Measurements from ENCODE around the gene CENPB.
A peak's percentile ranks its signal among the peaks of the same experiment; 100 is the strongest.
"Not testable (repeated sequence)": the region's sequence is repeated elsewhere in the genome, so short reads cannot be mapped to it uniquely, and the experiment has no call there.

CENPB gene
- total RNA-seq: 19.7 to 117 (median 69.8) reads per million in 18 experiments

- DNase-seq: peak; percentile 90 to 93
Measured at GRCh38 chr20:3786665-3787323, at the start of gene CENPB. Gene CENPB, minus strand, starts transcription at chr20:3786740. Its CDS starts 257 bp downstream, at chr20:3786483.

- DNase-seq: no peak
Measured at GRCh38 chr20:3836132-3836531, 49.6 kb upstream of the CENPB start.

DNA sequence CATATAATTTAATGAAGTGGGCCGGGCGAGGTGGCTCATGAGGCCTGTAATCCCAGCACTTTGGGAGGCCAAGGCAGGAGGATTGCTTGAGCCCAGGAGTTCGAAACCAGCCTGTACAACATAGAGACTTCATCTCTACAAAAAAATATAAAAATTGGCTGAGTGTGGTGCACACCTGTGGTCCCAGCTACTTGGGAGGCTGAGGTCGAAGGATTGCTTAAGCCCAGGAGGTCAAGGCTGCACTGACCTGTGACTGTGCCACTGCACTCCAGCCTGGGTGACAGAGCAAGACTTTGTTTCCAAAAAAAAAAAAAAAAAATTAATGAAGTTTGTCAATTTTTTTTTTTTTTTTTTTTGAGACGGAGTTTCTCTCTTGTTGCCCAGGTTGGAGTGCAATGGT is 43.4 kb upstream of the CENPB start:
- not testable (repeated sequence) for DNase-seq

- DNase-seq: no peak
Measured at GRCh38 chr20:3828798-3829197, 42.3 kb upstream of the CENPB start.

GRCh38 chr20:3826420-3826819 is 39.9 kb upstream of the CENPB start:
- no peak for DNase-seq

DNA sequence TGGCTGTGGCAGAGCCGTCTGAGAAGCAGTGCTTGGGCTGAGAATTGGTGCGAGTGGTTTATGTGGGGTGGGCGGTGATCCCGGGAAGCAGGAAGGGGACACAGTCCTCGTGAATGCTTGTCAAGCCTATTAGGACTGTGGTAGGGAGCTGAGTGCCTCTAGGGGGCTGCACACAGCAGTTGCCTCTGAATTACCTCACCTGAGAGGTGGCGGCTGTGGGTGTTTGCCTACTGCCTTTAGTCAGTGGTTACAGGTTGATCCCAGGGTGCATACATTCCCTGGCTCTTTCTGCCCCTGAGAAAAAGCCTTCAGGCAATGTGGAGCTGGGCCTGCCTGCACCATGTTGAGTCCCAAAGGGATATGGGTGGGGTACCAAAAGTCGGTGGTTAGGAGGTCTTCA is 39.0 kb upstream of the CENPB start:
- DNase-seq: no peak

- no peak for DNase-seq
Measured at GRCh38 chr20:3823881-3824280, 37.3 kb upstream of the CENPB start.

DNA sequence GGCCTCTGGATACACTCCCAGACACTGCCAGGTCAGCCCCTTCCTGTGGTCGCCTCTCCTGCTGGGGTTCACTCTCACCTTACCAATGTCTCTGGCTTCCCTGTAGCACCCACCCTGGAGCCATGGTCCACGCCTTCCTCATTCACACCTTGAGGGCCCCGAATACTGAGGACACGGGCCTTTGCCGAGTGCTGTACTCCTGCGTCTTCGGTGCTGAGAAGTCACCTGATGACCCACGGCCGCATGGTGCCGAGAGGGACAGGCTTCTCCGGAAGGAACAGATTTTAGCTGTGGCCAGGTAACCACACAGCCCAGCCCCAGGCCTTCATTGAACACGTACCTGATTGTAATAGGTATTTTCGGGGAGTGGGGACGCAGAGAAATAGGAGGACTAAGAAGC is 35.5 kb upstream of the CENPB start:
- DNase-seq: no peak

DNA sequence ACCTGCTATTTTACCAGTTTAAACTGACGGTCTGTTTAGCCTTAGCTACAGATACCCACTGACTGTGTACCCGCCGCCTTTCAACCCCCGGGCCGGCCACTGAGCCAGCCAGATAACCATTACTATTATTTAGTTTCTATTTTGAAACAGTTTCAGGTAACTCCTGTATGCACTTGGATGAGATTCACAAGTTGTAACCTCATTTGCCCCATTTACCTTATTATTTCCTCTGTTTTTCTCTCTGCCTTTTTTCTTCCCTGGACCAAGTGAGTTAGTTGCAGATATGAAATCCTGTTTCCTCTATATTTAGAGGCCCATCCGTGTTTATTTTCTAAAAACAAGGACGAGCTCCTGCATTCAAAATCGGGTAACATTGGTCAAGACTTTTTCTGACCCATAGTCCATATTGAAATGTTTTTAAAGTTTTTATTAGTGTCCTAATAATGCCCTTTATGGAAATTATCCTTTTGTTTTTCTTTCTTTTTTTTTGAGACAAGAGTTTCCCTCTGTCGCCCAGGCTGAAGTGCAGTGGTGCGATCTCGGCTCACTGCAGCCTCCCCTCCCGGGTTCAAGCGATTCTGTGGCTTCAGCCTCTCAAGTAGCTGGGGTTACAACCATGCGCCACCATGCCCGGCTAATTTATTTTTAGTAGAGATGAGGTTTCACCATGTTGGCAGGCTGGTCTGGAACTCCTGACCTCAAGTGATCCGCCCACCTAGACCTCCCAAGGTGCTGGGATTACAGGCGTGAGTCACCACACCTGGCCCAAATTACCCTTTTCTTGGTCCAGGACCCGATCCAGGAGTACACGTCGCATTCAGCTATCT is 34.6 kb upstream of the CENPB start:
- no peak for DNase-seq

GRCh38 chr20:3820048-3820900 is 33.7 kb upstream of the CENPB start, which contains the start of gene AP5S1:
Gene AP5S1, plus strand, starts transcription at chr20:3820547. Its CDS starts 1,571 bp downstream, at chr20:3822118.
- peak; percentile 97 for DNase-seq

DNA sequence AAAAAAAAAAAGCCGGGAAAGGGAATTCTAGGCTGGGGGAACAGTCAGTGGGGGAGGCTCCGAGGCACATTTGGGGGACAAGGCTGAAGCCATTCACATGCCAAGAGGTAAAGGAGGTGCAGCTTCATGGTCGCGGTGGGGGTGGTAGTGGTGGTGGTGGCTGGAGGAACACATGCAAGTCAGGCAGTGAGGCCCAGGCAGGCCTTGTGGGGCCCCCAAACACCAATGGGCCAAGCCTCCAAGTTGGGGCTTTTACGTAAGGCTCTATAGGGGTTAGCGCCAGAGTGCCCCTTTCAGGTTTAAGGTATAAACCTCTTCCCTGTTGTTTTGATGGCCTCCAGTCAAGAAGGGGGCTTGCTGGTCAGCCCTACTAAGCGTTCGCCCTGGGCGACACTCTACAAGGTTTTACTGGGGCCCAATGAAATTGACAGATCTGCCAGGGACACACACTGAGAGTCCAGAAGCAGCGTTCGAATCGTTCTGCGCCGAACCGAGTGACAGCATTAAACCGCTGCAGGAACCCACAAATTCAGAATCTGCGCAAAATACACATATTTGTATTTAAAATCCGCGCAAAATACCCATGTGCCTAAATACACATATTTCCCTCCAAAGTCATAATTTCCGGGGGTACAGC is 33.0 kb upstream of the CENPB start:
- no peak for DNase-seq

- peak; percentile 79 to 83 for DNase-seq
Measured at GRCh38 chr20:3818155-3819151, 31.9 kb upstream of the CENPB start.

DNA sequence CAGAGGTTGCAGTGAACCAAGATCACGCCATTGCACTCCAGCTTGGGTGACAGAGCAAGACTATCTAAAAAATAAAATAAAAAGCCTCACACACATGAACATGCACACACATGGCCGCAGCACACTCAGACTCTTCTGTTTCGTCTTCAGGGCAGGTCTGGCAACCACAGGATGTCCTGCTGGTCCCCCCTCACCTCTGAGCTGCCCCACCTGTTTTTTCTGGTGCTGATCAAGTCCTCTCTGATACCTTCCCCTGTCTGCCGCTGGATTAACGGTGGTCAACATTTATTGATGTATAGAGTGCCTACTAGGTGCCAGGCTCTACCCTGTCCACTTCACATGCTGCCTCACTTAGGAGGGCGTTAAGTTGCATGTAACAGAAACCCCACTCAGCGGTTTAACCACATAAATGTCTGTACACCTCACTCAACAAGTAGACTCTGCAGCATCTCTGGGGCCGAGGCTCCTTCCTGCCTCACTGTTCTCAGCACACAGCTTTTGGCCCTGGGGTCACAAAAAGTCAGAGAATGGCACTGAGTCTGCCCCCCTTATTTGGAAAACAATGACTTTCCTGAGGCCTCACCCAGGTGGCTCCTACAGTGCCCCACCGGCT is 29.3 kb upstream of the CENPB start:
- no peak for DNase-seq

GRCh38 chr20:3814928-3815495 is 28.5 kb upstream of the CENPB start:
- no peak for DNase-seq

- DNase-seq: no peak
Measured at GRCh38 chr20:3813848-3814581, 27.5 kb upstream of the CENPB start.

DNA sequence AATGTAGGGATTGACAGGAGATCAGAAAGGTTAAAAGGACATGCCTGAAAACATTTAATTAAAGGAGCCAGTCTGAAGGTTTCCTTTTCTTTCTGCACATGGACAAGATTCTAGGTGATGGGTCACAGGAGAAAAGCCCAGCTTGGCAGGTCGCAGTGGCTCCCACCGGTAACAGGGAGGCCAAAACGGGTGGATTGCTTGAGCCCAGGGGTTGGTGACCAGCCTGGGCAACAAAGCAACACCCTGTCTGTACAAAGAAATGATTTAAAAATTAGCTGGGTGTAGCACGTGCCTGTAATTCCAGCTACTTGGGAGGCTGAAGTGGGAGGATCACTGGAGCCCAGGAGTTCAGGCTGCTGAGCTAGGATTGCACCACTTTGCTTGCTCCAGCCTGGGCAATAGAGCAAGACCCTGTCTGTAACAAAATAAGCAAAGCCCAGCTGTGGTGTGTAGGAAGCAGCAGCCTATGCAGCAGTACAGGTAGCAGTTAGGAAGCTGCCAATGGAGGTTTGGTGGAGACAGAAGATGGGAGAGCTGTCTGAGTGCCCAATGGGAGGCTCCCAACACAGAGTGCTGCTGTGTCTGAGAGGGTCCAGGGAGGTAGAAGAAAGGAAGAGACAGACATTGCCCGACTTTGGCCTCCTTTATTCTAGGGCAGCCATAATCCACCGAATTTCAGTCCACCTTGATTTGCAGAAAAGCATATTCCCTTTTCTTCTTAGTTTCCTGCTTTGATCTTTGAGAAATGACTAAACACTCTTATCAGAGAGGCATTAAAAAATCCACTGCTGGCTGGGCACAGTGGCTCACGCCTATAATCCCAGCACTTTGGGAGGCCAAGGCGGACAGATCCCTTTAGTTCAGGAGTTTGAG is 26.7 kb upstream of the CENPB start:
- DNase-seq: no peak

GRCh38 chr20:3812259-3812681 is 25.7 kb upstream of the CENPB start:
- no peak for DNase-seq

GRCh38 chr20:3811467-3812258 is 25.1 kb upstream of the CENPB start:
- DNase-seq: peak; percentile 90 to 95
